ENCODE results near the gene APEH. TPM values are rescaled to one million over a fixed set of nuclear protein-coding genes. Genes with fewer than 3 reads are reported as not detected.

The APEH gene
- total RNA-seq, 1 donor from 2014 or later = 126 TPM

- TF ChIP-seq CTCF (conservative IDR thresholded peaks at IDR 0.05; ENCODE audit: low read depth, low read length) = no peak
- no peak overlapping the region for H3K4me3 ChIP-seq (ENCODE audit: low read depth, low read length)
- DNase-seq (ENCODE audit: low read depth) = no peak
Measured at GRCh38 chr3:49703956-49704355, 29.8 kb downstream of the APEH start.

GRCh38 chr3:49704629-49705028 lies 30.5 kb downstream of the APEH start:
- DNase-seq (ENCODE audit: low read depth) = no peak
- no peak for TF ChIP-seq CTCF (conservative IDR thresholded peaks at IDR 0.05; ENCODE audit: low read depth, low read length)
- no peak overlapping the region for H3K4me3 ChIP-seq (ENCODE audit: low read depth, low read length)

- no peak for TF ChIP-seq CTCF (conservative IDR thresholded peaks at IDR 0.05; ENCODE audit: low read depth, low read length)
- DNase-seq (ENCODE audit: low read depth) = no peak
- no peak overlapping the region for H3K4me3 ChIP-seq (ENCODE audit: low read depth, low read length)
Measured at GRCh38 chr3:49705390-49705960, 31.3 kb downstream of the APEH start.

GRCh38 chr3:49706456-49707112 lies 32.4 kb downstream of the APEH start:
- no peak for TF ChIP-seq CTCF (conservative IDR thresholded peaks at IDR 0.05; ENCODE audit: low read depth, low read length)
- DNase-seq (ENCODE audit: low read depth) = no peak
- no peak overlapping the region for H3K4me3 ChIP-seq (ENCODE audit: low read depth, low read length)

GRCh38 chr3:49707113-49707480 lies 32.9 kb downstream of the APEH start:
- no peak for DNase-seq (ENCODE audit: low read depth)
- TF ChIP-seq CTCF (conservative IDR thresholded peaks at IDR 0.05; ENCODE audit: low read depth, low read length) = no peak
- H3K4me3 ChIP-seq (ENCODE audit: low read depth, low read length) = no peak overlapping the region

DNA sequence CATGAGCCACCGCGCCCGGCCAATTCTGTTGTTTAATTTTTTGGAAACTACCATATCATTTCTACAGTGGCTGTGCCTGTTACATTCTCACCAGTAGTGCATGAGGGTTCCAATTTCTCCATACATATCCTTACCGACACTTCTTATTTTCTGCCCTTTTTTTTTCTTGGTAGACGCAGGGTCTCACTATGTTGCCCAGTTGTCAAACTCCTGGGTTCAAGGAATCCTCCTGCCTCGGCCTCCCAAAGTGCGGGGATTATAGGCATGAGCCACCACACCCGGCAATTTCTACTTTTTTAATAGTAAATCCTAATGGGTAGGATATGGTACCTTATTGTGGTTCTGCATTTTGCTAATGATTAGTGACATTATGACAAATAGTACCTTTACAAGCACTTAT lies 35.7 kb downstream of the APEH start:
- H3K4me3 ChIP-seq (ENCODE audit: low read depth, low read length) = no peak overlapping the region
- TF ChIP-seq CTCF (conservative IDR thresholded peaks at IDR 0.05; ENCODE audit: low read depth, low read length) = no peak
- no peak for DNase-seq (ENCODE audit: low read depth)

GRCh38 chr3:49711489-49711888 lies 37.3 kb downstream of the APEH start:
- DNase-seq (ENCODE audit: low read depth) = no peak
- no peak for TF ChIP-seq CTCF (conservative IDR thresholded peaks at IDR 0.05; ENCODE audit: low read depth, low read length)

More at GRCh38 chr3:49711489-49711888, 37.3 kb downstream of the APEH start:
- no peak overlapping the region for H3K4me3 ChIP-seq (ENCODE audit: low read depth, low read length)
